Activated CD4-positive, alpha-beta T cell treated with anti-CD3 and anti-CD28 coated beads, Interleukin-2, Interleukin-4, amounts not matched to agents 100 ng/mL and 50 ng/mL, durations not matched to agents 16 hours and 8 hours (primary cell): Measurements from ENCODE around the gene PLXNB3.
"Not testable (repeated sequence)": the region's sequence is repeated elsewhere in the genome, so short reads cannot be mapped to it uniquely, and the experiment has no call there.

Experiments
- DNase-seq: peaks from one replicate; pipeline ENCODE4 v3.0.0-alpha.2; 2020; ENCODE audit warnings: low spot score

Gene PLXNB3

DNA sequence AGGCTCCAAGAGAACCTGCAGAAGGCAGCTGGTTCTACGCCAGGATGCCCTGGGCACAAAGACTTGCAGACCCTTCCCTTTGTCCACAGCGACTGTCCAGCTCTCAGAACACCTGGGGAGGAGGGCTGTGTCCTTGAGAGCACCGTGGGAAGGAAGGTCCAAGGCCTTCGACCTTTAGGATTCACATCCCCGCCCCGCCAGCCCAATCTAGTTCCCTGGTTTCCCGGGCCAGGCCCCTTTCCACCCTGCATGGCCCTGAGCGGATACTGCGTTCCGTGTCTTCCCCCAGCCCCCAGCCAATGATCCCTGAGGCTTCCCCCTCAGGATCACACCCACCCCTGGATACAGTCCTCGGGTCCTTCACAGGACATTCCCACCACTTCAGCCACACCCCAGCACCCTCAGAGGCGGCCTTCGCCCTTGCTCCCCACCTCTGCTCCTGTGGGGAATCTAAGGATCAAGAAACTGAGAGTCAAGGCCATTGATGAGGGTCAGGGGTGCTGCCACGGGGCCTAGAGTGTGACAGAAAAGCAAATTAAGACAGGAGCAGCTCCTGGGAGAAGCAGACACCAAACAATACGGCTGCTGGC, 30.3 kb upstream of the PLXNB3 start:
- DNase-seq = no peak

DNA sequence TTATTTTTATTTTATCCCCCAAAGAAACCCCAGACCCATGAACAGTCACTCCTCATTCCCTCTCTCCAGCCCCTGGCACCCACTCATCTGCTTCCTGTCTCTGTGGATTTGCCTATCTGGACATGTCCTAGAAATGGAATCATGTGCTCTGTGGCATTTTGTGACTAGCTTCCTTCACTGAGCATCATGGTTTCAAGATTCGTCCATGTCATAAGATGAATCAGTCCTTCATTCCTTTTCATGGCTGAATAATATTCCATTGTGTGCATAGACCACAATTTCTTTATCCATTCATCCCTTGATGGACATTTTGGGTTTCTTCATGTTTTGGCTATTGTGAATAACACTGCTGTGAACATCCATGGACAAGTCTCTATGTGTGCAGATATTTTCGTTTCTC, 29.2 kb upstream of the PLXNB3 start:
- no peak for DNase-seq

DNA sequence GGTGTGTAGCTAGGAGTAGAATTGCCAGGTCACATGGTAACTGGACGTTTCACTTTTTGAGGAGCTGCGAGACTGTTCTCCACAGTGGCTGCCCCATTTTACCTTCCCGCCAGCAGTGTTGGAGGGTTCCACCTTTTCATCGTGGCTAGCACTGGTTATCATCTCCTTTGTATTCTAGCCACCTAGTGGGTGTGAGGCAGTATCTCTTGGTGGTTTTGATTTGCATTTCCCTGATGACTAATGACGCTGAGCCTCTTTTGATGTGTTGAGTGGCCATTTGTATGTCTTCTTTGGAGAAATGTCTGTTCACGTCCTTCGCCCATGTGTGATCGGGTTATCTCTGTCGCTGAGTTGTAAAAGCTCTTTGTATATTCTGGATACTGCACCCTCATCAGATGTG, 28.8 kb upstream of the PLXNB3 start:
- DNase-seq = no peak

DNA sequence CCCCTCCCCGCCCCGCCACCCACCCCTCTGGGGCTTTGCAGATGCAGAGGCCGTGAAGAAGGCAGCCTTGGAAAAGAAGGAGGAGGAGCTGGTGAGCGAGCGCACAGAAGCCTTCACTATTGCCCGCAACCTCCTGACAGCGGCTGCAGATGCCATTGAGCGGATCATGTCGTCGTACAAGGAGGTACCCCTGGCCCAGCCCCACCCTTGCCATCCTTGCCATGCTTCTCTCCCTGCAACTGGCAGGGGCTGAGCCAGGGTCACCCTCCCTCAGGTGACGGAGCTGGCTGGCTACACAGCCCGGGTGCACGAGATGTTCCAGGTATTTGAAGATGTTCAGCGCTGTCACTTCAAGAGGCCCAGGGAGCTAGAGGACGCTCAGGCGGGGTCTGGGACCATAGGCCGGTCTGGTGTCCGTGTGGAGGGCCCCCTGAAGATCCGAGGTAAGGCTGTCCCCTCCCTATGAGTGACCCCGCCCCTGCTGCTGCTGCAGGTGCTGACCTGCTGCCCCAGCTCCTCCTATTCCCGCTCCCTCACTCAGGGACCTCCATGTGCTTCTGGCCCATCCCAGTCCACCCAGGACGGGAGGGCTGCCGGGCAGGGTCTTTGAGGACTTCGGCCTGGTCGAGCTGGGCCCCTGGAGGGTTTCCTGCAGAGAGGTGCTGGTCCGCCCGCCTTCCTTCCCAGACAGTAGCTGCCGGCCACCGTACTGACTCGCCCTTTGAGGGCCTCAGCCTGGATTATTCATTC, 27.8 kb upstream of the PLXNB3 start:
- DNase-seq = no peak

DNA sequence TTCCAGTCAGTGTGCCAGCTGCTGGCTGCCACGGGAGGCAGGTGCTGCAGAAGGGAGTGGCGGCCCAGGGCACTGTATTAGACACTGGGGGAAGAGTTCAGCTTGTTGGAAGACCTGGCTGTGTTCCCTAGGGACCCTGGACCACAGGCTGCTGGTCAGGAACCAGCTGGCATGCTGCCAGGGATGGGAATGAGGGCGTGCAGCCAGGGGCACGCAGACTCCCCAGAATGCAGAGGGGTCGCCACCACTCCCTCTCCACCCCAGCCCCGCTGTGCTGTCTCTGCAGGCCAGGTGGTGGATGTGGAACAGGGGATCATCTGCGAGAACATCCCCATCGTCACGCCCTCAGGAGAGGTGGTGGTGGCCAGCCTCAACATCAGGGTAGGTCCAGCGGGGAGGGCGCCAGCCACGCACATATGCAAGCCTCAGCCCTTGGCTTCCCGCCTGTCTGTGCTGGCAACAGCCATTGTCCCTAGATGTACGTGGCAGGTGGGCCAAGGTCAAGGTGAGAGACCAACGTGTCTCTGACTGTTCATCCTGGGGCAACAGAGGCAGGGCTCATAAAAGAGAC, 27.1 kb upstream of the PLXNB3 start:
- DNase-seq = no peak

DNA sequence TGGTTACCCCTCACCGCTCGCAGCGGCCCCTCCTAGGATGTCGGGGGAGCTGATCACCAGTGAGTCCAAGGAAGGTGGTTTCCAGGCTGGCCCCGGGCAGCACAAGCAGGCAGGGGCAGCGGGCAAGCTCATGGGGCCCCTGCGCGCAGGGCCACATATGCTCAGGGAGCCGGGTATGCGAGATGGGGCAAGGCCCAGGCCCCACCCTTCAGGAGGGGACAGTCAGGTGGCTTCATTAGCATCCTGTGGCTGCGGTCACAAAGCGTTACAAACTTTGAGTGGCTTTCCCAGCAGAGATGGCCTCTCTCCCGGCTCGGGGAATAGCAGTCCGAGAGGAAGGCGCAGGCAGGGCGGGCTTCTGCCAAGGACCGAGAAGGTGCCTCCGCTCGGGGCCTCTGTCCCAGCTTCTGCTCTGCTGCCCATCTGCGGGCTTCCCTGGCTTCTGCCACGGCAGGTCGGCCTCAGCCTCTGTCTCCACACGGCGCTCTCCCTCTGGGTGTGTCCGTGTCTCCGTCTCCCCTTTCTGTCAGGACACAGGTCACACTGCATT, 25.9 kb upstream of the PLXNB3 start:
- DNase-seq = no peak

DNA sequence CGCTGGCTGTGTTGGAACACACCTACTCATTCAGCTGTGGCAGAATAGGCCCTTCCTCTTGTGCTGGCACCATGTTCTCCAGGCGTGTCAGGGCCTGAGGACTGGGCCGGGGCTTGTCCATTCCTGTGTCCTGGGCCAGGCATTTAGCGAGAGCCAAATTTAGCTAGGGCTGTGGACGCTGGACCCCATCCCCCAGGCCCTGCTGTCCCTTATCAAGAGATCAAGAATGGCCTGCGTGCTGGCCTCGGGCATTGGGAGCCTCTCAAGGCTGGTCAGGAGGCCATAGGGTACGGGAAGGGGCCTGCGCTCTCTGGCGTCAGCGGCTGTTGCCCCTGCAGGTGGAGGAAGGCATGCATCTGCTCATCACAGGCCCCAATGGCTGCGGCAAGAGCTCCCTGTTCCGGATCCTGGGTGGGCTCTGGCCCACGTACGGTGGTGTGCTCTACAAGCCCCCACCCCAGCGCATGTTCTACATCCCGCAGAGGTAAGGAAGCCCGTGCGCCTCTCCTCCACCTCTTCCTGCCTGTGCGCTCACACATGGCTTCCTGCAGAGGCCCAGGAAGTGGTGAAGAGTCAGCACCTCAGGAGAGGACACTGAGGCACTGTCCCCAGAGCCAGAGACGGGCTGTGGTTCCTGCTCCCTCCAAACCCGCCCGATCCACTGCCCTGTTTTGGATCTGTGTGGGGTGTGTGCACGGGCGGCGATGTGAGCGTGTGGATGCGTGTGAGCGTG, 24.1 kb upstream of the PLXNB3 start:
- DNase-seq = no peak

DNA sequence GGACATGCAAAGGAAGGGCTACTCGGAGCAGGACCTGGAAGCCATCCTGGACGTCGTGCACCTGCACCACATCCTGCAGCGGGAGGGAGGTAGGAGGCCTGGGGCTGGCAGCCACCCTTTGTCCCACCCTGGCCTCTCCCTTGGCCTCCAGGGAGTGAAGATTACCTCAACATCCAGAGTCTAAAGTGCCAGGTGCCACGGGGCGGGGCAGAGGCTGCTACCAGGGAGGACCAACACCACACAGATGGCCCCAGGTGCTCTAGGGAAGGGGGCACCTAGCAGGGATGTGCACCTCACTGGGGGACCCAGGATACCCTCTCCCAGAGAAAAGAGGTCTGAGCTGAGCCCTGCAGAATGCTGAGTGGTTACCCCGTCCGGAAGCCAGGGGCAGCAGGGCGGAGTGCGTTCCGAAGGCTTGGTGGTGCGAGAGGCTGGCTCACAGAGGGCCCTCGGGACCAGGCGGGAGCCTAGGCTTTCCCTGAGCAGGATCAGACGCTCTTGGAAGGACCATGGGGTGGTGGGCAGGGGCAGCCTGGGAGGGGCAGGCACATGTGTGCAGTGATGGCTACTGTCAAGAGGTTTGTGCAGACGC, 23.3 kb upstream of the PLXNB3 start:
- no peak for DNase-seq

DNA sequence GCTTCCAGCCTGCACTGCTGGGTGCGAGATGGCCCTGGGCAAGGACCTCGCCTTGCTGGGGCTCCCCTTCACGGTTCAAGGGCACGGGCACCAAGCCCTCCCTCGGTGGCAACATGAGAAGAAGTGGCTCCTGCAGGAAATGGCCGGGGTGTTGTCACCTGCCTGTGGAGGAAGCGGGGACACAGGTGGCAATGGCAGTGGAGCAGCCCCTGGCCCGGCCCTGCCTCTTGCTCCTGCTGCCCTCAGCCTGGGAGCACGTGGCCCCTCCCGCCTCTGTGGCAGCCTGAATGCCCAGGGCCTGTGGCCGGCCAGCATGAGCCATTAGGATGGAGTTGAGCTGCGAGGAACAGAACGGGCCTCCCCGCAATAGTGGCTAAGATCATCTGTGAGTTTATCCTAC, 22.6 kb upstream of the PLXNB3 start:
- no peak for DNase-seq

DNA sequence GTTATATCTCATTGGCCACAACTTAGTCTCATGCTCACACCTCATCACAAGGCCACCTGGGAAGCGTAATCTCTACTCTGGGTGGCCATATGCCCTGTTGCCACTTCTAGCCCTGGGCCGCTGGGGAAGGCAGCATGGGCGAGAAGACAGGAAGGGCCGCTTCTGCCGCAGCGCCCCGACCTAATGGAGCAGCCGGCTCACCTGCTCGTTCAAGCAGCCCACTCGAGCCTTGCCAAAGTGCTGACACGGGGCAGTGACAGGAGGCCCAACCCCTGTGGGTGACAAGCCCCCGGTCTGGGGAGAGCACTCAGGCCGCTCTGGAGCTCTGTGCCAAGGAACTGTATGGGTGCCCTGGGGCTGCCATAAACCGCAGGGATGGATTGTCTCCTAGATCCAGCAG, 21.9 kb upstream of the PLXNB3 start:
- DNase-seq = not testable (repeated sequence)

DNA sequence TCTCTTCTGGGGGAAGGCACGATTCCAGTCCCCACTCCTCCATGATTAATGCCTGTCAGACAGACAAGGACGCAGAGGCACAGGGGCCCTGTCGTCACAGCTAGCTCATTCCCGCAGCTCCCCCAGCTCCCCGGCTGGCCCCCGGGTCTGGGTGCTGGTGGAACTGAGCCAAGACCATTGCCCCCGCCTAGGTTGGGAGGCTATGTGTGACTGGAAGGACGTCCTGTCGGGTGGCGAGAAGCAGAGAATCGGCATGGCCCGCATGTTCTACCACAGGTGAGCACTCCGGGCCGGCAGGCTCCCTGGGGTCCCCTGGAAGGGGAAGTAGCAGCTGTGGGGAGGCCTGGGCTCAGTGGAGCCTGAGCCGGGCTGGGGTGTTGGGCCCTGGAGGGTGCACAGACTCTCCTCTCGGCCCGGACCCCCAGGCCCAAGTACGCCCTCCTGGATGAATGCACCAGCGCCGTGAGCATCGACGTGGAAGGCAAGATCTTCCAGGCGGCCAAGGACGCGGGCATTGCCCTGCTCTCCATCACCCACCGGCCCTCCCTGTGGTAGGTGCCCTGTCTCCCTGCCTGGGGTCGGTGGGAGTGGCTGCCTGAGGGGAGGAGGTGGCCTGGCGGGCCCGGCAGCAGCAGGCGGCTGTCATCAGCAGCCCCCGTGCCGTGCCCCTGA, 21.1 kb upstream of the PLXNB3 start:
- DNase-seq = not testable (repeated sequence)

DNA sequence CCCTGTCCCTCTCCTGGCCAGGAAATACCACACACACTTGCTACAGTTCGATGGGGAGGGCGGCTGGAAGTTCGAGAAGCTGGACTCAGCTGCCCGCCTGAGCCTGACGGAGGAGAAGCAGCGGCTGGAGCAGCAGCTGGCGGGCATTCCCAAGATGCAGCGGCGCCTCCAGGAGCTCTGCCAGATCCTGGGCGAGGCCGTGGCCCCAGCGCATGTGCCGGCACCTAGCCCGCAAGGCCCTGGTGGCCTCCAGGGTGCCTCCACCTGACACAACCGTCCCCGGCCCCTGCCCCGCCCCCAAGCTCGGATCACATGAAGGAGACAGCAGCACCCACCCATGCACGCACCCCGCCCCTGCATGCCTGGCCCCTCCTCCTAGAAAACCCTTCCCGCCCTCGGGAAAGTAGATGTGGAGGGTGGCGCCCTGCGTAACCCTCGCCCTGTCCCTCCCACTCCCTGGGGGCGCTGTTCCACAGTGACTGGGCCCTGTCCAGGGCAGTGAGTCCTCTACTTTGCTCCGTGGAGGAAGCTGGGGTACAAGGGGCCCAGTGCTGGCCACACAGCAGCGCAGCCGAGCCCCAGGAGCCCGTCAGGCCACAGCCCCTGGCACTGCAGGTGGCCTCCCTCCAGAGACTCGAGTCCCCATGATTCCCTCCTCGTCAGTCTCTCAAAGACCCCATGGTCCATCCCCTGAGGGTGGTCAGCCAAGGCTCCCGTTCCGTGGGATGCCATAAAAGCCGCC, 20.4 kb upstream of the PLXNB3 start:
- DNase-seq = not testable (repeated sequence)

DNA sequence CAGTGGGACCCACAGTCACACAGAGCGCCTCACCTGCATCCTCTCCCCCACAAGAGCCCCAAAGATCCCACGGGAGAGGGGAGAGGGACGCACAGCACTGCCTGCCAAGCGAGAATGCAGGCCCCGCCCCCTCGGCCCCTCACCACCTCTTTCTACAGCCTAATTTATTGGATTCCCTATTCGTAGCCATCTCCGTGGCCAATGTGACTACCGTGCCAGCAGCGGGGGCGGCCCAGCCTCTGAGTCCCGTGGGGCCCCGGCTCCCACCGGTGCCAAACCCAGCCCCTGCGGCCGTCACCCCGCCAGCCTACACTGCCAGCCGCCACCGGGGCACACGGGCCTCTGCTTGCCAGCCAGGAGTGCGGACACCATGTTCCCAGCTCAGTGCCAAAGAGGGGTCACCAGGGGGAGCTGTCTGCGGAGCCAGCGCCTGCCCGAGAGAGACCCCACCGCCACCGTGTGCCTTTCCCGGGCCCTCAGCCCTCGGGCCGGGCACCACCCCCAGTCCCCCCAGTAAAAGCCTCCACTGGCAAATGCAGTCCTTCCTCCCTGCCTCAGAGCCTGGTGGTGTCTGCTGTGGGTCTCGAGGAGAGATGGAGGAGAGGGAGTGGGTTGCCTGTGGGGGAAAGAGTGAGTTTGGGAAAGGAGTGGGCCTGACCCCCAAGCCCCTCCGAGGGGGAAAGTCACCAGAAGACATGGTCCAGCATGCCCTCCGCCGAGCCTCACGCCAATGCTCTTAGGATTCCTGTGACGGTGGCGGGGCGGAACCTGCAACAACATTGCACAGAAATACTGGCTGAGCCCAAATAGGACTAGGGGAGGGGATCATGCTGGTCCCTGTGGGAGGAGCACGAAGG, 19.6 kb upstream of the PLXNB3 start:
- DNase-seq = no peak

DNA sequence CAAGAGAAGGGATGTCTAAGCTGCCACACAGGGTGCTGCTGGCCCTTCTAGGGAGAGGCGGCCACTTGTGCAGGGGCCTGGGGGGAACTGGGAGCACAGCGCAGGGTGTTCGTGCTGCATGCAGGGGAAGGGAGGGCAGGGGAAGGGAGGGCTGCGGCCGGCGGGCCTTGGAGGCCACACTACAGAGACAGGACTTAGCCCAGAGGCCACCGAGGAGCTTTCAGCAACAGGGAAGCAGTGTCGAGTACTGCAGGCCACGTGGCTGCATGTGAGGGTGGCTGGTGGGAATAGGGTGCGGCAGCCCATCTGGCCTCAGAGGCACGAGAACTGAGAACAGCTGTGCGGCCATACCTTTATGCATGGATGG, 19.0 kb upstream of the PLXNB3 start:
- DNase-seq = not testable (repeated sequence)

DNA sequence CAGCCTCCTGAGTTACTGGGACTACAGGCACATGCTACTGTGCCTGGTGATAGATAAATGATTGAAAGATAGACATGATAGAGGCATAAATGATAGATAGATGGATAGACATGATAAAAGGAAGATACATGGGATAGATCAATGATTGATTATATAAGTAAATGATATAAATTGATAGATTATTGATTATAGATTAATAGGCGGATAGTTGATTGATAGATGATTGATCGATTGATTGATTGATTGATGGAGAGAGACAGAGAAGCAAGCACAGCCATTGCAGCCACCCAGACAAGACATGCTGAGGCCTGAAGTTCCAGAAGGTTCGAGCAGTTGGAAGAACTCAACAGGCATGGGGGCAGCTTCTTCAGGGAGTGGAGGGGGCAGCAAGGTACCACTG, 17.7 kb upstream of the PLXNB3 start:
- DNase-seq = no peak

DNA sequence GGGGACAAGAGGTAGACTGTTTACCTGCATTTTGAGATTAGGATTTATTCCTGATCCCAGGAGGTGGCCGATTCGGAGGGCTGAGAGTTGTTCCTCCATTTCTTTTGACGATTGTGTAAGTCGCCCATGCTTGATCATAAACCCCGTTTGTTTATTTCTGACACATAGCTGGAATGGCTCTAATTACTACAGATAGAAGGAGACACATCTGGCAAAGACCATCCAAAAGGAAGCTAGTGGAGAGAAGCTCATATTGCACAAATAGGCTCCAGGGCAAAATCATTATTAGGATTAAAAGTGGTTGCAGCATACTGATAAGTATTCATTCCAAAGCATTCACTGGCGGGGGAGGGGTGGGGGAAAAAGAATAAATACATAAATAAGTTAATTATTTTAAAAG, 17.1 kb upstream of the PLXNB3 start:
- not testable (repeated sequence) for DNase-seq

DNA sequence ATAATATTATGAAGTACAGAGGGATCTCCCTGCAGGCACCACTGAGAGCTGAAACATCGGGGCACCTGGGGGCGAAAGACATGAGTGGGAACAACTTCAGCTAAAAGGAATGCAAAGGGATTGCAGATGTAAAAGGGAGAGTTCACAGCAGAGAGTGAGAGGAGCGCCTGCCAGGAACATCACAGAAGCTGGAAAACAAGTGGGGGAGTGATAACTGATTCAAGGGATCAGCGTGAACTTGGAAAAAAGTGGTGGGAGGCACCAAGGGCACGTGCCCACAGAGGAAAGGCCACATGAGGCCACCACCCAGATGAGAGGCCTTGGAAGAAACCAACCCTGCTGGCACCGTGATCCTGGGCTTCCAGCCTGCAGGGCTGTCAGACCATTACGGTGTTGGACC, 15.0 kb upstream of the PLXNB3 start:
- DNase-seq = not testable (repeated sequence)

DNA sequence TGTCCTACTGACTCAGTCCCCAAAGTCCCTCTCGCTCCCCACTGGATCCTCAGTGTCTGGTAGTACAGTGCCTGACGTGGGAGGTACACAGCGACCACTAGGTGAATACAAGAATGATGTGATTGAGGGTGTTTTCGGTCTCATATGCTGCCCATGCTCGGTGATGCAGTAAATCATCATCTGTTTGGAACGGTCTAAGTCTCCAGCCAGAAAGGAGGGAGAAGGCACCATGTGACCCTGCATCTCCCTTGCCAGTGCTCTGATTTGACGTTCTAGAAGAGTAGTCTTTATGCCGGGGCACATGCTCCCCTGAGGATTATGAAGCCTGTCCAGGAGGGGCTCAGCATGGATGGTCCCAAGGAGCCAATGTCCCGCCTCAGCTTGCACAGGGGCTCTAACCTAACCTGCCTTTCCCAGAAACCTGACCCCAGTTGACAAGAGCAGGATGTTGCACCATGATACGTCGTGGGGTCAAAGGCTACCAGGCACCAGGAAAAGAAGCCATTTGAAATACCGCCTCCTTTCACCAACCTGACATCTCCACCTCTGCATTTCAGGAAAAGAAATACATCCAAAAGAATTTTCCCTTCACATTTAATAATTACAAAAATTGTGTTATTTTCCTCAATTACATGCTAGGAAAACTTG, 13.8 kb upstream of the PLXNB3 start:
- no peak for DNase-seq

DNA sequence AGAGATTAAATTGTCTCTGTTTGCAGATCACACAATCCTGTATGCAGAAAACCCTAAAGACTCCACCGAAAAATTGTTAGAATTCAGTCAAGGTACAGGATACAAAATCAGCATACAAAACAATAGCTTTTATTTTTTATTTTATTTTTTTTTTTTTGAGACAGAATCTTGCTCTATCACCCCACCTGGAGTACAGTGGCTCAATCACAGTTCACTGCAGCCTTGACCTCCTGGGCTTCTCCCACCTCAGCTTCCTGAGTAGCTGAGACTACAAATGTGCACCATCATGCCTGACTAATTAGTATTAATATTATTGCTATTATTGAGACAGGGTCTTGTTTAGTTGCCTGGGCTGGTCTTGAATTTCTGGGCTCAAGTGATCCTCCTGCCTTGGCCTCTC, 8.9 kb upstream of the PLXNB3 start:
- DNase-seq = no peak

DNA sequence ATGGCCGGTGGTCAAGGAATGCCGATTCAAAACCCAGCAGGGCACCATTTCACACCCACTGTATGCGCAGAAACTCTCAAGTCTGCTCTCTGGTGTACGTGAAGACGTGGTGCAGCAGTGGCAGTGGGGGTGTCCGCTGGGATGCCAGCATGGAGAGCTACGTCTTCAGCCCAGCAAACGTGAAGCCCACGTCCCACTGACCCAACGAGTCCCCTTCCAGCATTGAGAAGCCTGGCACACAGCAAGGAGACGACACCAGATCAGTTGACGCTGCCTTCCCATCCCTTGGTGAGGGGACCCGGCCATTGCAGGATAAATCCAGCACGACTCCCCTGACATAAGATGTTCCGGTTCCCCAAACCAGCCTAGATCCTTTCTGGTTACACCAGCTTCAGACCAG, 2.2 kb upstream of the PLXNB3 start:
- DNase-seq = no peak
